DND-41 (cell line): ENCODE results near the gene SYT1.

Experiments
- ATAC-seq: fragments of 200-7000 bp; cut with Tn5 transposase; 3 replicates; pipeline ENCODE4 v1.9.1; 2021; ENCODE audit warnings: low read depth; ENCODE audit not compliant: insufficient read depth
- DNase-seq: peaks from one replicate; pipeline ENCODE4 v3.0.0-alpha.2; 2020
- H2AFZ ChIP-seq: 2 replicates; pipeline ENCODE4 v1.6.0; 2012; ENCODE audit warnings: low read depth, low read length
- H3K27ac ChIP-seq: 2 replicates; pipeline ENCODE4 v1.5.1; 2012; ENCODE audit warnings: low read length, inconsistent platforms
- H3K27me3 ChIP-seq: fragments of 200-600 bp; sonication (generic); 2 replicates; pipeline ENCODE4 v1.6.0; 2012; ENCODE audit warnings: low read length, mild to moderate bottlenecking, inconsistent platforms; ENCODE audit not compliant: insufficient read depth, poor library complexity
- H3K36me3 ChIP-seq: 2 replicates; pipeline ENCODE4 v1.5.1; 2012; ENCODE audit warnings: low read length, inconsistent platforms; ENCODE audit not compliant: insufficient read depth
- H3K4me1 ChIP-seq: 2 replicates; pipeline ENCODE4 v1.5.1; 2012; ENCODE audit warnings: mild to moderate bottlenecking, low read length; ENCODE audit not compliant: insufficient read depth
- H3K4me2 ChIP-seq: 2 replicates; pipeline ENCODE4 v1.6.0; 2012; ENCODE audit warnings: mild to moderate bottlenecking, moderate library complexity, low read length, inconsistent platforms; ENCODE audit not compliant: insufficient read depth
- H3K4me3 ChIP-seq, 2 experiments: fragments of 200-600 bp in 1 of 2; shearing (Covaris generic) in 1 of 2; 2 replicates each; pipeline ENCODE4 v1.5.1; 2012 to 2016; ENCODE audit warnings: inconsistent platforms in 2 of 2, low read length in 2 of 2, mild to moderate bottlenecking in 2 of 2, low read depth in 1 of 2, moderate library complexity in 1 of 2
- H3K79me2 ChIP-seq: 2 replicates; pipeline ENCODE4 v1.6.0; 2012; ENCODE audit warnings: low read length, inconsistent platforms; ENCODE audit not compliant: insufficient read depth
- H3K9ac ChIP-seq: 2 replicates; pipeline ENCODE4 v1.6.0; 2012; ENCODE audit warnings: low read depth, mild to moderate bottlenecking, inconsistent platforms, low read length, moderate library complexity
- H3K9me3 ChIP-seq: 2 replicates; pipeline ENCODE4 v1.5.1; 2012; ENCODE audit warnings: low read length, moderate library complexity, mild to moderate bottlenecking, inconsistent platforms; ENCODE audit not compliant: insufficient read depth, severe bottlenecking
- H4K20me1 ChIP-seq: 2 replicates; pipeline ENCODE4 v1.6.0; 2012; ENCODE audit warnings: low read length; ENCODE audit not compliant: insufficient read depth
- CTCF ChIP-seq: IDR thresholded peaks from 2 replicates; pipeline ENCODE4 v1.5.1; 2012; ENCODE audit warnings: borderline replicate concordance, low read length, moderate library complexity, mild to moderate bottlenecking; ENCODE audit not compliant: poor library complexity, severe bottlenecking; ENCODE audit errors: extremely low read depth
- EZH2 ChIP-seq: IDR thresholded peaks from 3 replicates; pipeline ENCODE4 v1.6.1; 2012; ENCODE audit warnings: borderline replicate concordance, low read depth, mild to moderate bottlenecking, moderate library complexity, low read length, inconsistent platforms; ENCODE audit not compliant: severe bottlenecking

Gene SYT1

DNA sequence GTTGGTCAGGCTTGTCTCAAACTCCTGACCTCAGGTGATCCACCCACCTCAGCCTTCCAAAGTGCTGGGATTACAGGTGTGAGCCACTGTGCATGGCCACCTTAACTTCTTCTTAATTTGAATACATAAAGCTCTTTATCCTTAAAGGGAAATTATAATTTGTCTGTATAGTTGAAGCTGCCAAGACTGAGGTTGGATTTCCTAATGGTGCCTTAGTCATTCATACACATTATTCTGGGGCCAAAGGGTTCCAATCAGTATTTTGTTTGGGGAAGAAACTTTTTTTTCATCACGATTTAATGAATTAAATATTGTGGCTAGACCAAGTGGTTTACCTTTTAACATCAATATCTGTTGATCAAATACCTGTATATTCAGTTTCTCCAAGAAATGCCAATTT, 135.9 kb downstream of the SYT1 start:
- no peak for ATAC-seq
- Histone ChIP-seq H3K36me3 (no peaks in the 10 kb centered on the region), H3K27me3 (no peaks in the 10 kb centered on the region)

DNA sequence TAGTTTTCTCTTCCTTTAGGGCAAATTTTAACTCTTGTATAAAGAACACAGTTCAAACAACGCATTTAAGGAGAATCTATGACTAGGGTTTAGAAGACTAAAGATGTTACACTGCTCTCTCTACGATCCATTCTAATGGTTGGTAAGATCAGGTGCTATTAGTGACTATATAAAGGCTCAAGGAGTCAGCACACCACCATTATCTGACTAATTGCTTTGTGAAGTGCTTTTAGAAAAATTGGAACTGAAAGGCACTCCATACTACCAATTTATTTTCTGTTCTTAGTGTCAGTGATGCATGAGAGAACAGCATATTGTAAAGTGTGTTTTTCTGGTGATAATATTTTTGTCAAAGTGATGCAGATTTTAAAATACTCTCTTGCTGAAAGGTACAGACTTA, 136.8 kb downstream of the SYT1 start:
- Histone ChIP-seq H3K4me2 (no peak overlapping the region), H3K9ac (no peak overlapping the region)

More for the DNA sequence above, 135.9 kb downstream of the SYT1 start:
- H3K79me2 ChIP-seq, result no peaks in the 10 kb centered on the region
- H3K9me3 ChIP-seq, result no peaks in the 10 kb centered on the region
- no peak overlapping the region for H2AFZ ChIP-seq
- no peak overlapping the region for H3K4me2 ChIP-seq
- no peaks in the 10 kb centered on the region for H3K4me1 ChIP-seq
- H3K27ac ChIP-seq, result no peak overlapping the region
- no peak for TF ChIP-seq EZH2
- no peak for TF ChIP-seq CTCF
- no peak overlapping the region for H3K4me3 ChIP-seq
- H4K20me1 ChIP-seq, result no peaks in the 10 kb centered on the region
- DNase-seq, result no peak
- no peak overlapping the region for H3K9ac ChIP-seq

GRCh38 chr12:79006306-79006705, 141.7 kb downstream of the SYT1 start:
- no peak overlapping the region for H3K27ac ChIP-seq
- H3K4me1 ChIP-seq, result no peaks in the 10 kb centered on the region
- H2AFZ ChIP-seq, result no peak overlapping the region
- no peaks in the 10 kb centered on the region for H4K20me1 ChIP-seq
- no peak overlapping the region for H3K4me3 ChIP-seq
- no peaks in the 10 kb centered on the region for H3K27me3 ChIP-seq
- ATAC-seq (no peak), DNase-seq (no peak)
- no peak overlapping the region for H3K4me2 ChIP-seq
- no peaks in the 10 kb centered on the region for H3K9me3 ChIP-seq
- no peaks in the 10 kb centered on the region for H3K79me2 ChIP-seq
- TF ChIP-seq EZH2 (no peak), CTCF (peak; percentile 6)
- no peak overlapping the region for H3K9ac ChIP-seq
- no peaks in the 10 kb centered on the region for H3K36me3 ChIP-seq

More for the DNA sequence above, 136.8 kb downstream of the SYT1 start:
- no peaks in the 10 kb centered on the region for H3K36me3 ChIP-seq
- H3K4me1 ChIP-seq, result no peaks in the 10 kb centered on the region
- no peaks in the 10 kb centered on the region for H3K9me3 ChIP-seq
- H3K4me3 ChIP-seq, result no peak overlapping the region
- H2AFZ ChIP-seq, result no peak overlapping the region
- ATAC-seq (no peak), DNase-seq (no peak)
- no peak overlapping the region for H3K27ac ChIP-seq
- H3K27me3 ChIP-seq, result no peaks in the 10 kb centered on the region
- TF ChIP-seq CTCF, result no peak
- no peaks in the 10 kb centered on the region for H4K20me1 ChIP-seq
- no peaks in the 10 kb centered on the region for H3K79me2 ChIP-seq

DNA sequence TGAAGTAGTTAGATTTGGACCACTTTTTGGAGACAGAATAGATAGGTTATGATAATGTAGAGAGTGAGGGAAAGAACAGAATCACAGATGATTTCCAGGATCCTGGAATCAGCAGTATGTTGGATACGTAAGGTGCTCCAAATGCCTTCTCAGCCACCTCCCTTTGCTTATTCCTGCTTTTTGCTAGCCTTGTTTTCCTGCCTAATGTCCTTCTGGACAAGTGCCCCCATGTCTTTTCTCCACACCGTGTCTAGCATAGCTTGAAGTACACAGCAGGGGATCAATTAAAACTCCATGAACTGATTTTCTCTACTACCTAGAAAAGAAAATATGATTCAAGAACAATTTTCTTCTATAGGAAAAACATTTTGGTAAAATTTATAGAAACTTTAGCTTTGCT, 144.0 kb downstream of the SYT1 start:
- Histone ChIP-seq H4K20me1 (no peaks in the 10 kb centered on the region), H3K27me3 (no peaks in the 10 kb centered on the region), H2AFZ (no peak overlapping the region), H3K9me3 (no peaks in the 10 kb centered on the region), H3K36me3 (no peaks in the 10 kb centered on the region), H3K9ac (no peak overlapping the region), H3K79me2 (no peaks in the 10 kb centered on the region), H3K4me3 (no peak overlapping the region), H3K4me1 (peaks cover 9% of the 10 kb centered on the region), H3K27ac (no peak overlapping the region), H3K4me2 (no peak overlapping the region)
- no peak for ATAC-seq
- TF ChIP-seq CTCF (no peak), EZH2 (no peak)
- DNase-seq, result no peak
